Measurements from ENCODE around the gene EHHADH.

- TF ChIP-seq CTCF (IDR thresholded peaks at IDR 0.05) (no peak), EZH2phosphoT487 (IDR thresholded peaks at IDR 0.05) (no peak)
Observed at GRCh38 chr3:185162634-185163033, 91.2 kb downstream of the EHHADH start.
